Neural cell (in vitro differentiated cells): ENCODE measurements around the gene ANKRD1. TPM values are rescaled to one million over a fixed set of nuclear protein-coding genes. Genes with fewer than 3 reads are reported as not detected.

Experiments used
- H2AFZ ChIP-seq: fragments of 200-600, 300-800 bp; sonication (generic), shearing (Covaris generic); 2 replicates; pipeline ENCODE4 v1.6.0; 2014; ENCODE audit warnings: low read depth, mild to moderate bottlenecking, antibody characterized with exemption, low read length, moderate library complexity
- H3F3A ChIP-seq: fragments of 200-600 bp; shearing (Covaris generic); 2 replicates; pipeline ENCODE4 v1.6.1; 2016; ENCODE audit warnings: mild to moderate bottlenecking, moderate library complexity, mixed read lengths, antibody characterized with exemption, low read length; ENCODE audit not compliant: insufficient read depth, poor library complexity, severe bottlenecking
- H3K27ac ChIP-seq: fragments of 200-600, 300-800 bp; sonication (generic), shearing (Covaris generic); 2 replicates; pipeline ENCODE4 v1.5.1; 2014; ENCODE audit warnings: mild to moderate bottlenecking, low read length, moderate library complexity
- H3K27me3 ChIP-seq: fragments of 300-800, 200-600 bp; sonication (generic), shearing (Covaris generic); 2 replicates; pipeline ENCODE4 v1.6.0; 2014; ENCODE audit warnings: mild to moderate bottlenecking, low read depth, low read length, moderate library complexity; ENCODE audit not compliant: insufficient read depth
- H3K36me3 ChIP-seq: fragments of 300-800, 200-600 bp; sonication (generic), shearing (Covaris generic); 2 replicates; pipeline ENCODE4 v1.5.1; 2014; ENCODE audit warnings: mild to moderate bottlenecking, antibody characterized with exemption, low read length, moderate library complexity; ENCODE audit not compliant: insufficient read depth
- H3K4me2 ChIP-seq: fragments of 300-800, 200-600 bp; sonication (generic), shearing (Covaris generic); 2 replicates; pipeline ENCODE4 v1.6.0; 2014; ENCODE audit warnings: mild to moderate bottlenecking, low read length
- H3K4me3 ChIP-seq: fragments of 300-800, 200-600 bp; sonication (generic), shearing (Covaris generic); 2 replicates; pipeline ENCODE4 v1.5.1; 2014; ENCODE audit warnings: mild to moderate bottlenecking, low read length, moderate library complexity
- H3K79me2 ChIP-seq: fragments of 200-600 bp; shearing (Covaris generic); replicated peaks from 2 replicates; pipeline ENCODE4 v1.6.0; 2014; ENCODE audit warnings: mild to moderate bottlenecking, low read length, moderate library complexity; ENCODE audit not compliant: insufficient read depth
- H3K9ac ChIP-seq: fragments of 300-800, 200-600 bp; sonication (generic), shearing (Covaris generic); 2 replicates; pipeline ENCODE4 v1.6.1; 2016; ENCODE audit warnings: mild to moderate bottlenecking, low read length, mixed read lengths
- H3K9me2 ChIP-seq: fragments of 200-600 bp; shearing (Covaris generic); 2 replicates; pipeline ENCODE4 v1.6.1; 2016; ENCODE audit warnings: mild to moderate bottlenecking, low read length, mixed read lengths; ENCODE audit not compliant: insufficient read depth
- H3K9me3 ChIP-seq: fragments of 200-600, 300-800 bp; sonication (generic), shearing (Covaris generic); 2 replicates; pipeline ENCODE4 v1.6.1; 2016; ENCODE audit warnings: mild to moderate bottlenecking, mixed run types, low read length, moderate library complexity, mixed read lengths
- H4K20me1 ChIP-seq: fragments of 200-600 bp; shearing (Covaris generic); 2 replicates; pipeline ENCODE4 v1.6.1; 2016; ENCODE audit warnings: mild to moderate bottlenecking, mixed run types; ENCODE audit not compliant: insufficient read depth
- CTCF ChIP-seq: fragments of 450-650 bp; IDR thresholded peaks from 2 replicates; pipeline ENCODE4 v1.5.1; 2014; ENCODE audit warnings: antibody characterized with exemption, mild to moderate bottlenecking, moderate library complexity; ENCODE audit not compliant: poor library complexity, severe bottlenecking
- EP300 ChIP-seq: fragments of 450-650 bp; conservative IDR thresholded peaks from 2 replicates; pipeline ENCODE4 v1.6.1; 2014; ENCODE audit warnings: antibody characterized with exemption, mild to moderate bottlenecking, moderate library complexity; ENCODE audit not compliant: poor library complexity, severe bottlenecking
- EZH2 ChIP-seq: fragments of 200-600, 300-800 bp; shearing (Covaris generic), sonication (generic); IDR thresholded peaks from 2 replicates; pipeline ENCODE4 v1.6.1; 2014; ENCODE audit warnings: antibody characterized with exemption, low read length, borderline replicate concordance, mild to moderate bottlenecking; ENCODE audit not compliant: insufficient read depth, poor library complexity, severe bottlenecking
- MXI1 ChIP-seq: fragments of 450-650 bp; conservative IDR thresholded peaks from 2 replicates; pipeline ENCODE4 v1.6.1; 2014; ENCODE audit warnings: antibody characterized with exemption, mild to moderate bottlenecking; ENCODE audit not compliant: poor library complexity, severe bottlenecking
- POLR2AphosphoS5 ChIP-seq: IDR thresholded peaks from 2 replicates; pipeline ENCODE4 v1.6.1; 2012
- RAD21 ChIP-seq: fragments of 450-650 bp; conservative IDR thresholded peaks from 2 replicates; pipeline ENCODE4 v1.6.1; 2014; ENCODE audit warnings: antibody characterized with exemption, mild to moderate bottlenecking, moderate library complexity
- REST ChIP-seq: IDR thresholded peaks from 2 replicates; pipeline ENCODE4 v1.6.1; 2012; ENCODE audit warnings: borderline replicate concordance
- SMC3 ChIP-seq: fragments of 450-650 bp; conservative IDR thresholded peaks from 2 replicates; pipeline ENCODE4 v1.6.1; 2014; ENCODE audit warnings: antibody characterized with exemption, mild to moderate bottlenecking, moderate library complexity; ENCODE audit not compliant: poor library complexity
- TAF1 ChIP-seq: IDR thresholded peaks from 2 replicates; pipeline ENCODE4 v1.6.1; 2012; ENCODE audit warnings: low read depth
- polyA plus RNA-seq: library from polyadenylated mRNA; depleted of rRNA; stranded (reverse); fragments of >200 nt; gene quantifications from 2 replicates; pipeline ENCODE4 v1.2.3, GENCODE V29; 2014

Gene ANKRD1
- polyA plus RNA-seq, 1 donor from 2014 or later: not detected

- Histone ChIP-seq H3K4me3 (no peak overlapping the region), H3K9ac (no peak overlapping the region), H3K4me2 (no peak overlapping the region), H3K36me3 (no peaks in the 10 kb centered on the region), H2AFZ (no peak overlapping the region), H3K27me3 (no peaks in the 10 kb centered on the region), H3K9me2 (no peaks in the 10 kb centered on the region), H3K9me3 (no peaks in the 10 kb centered on the region), H3K79me2 (no peaks in the 10 kb centered on the region), H3F3A (no peaks in the 10 kb centered on the region), H4K20me1 (no peaks in the 10 kb centered on the region), H3K27ac (no peak overlapping the region)
- TF ChIP-seq EZH2: no peak
- no peak for TF ChIP-seq RAD21
- no peak for TF ChIP-seq POLR2AphosphoS5
- no peak for TF ChIP-seq TAF1
- no peak for TF ChIP-seq MXI1
- TF ChIP-seq REST: no peak
- TF ChIP-seq CTCF: no peak
- TF ChIP-seq EP300: no peak
- no peak for TF ChIP-seq SMC3
Observed at GRCh38 chr10:90958781-90959180, 37.9 kb upstream of the ANKRD1 start.

GRCh38 chr10:90947030-90947960 is 26.4 kb upstream of the ANKRD1 start:
- H3K79me2 ChIP-seq: no peaks in the 10 kb centered on the region
- no peak overlapping the region for H3K4me3 ChIP-seq
- no peak overlapping the region for H3K4me2 ChIP-seq
- no peaks in the 10 kb centered on the region for H3K36me3 ChIP-seq
- H4K20me1 ChIP-seq: no peaks in the 10 kb centered on the region
- H3F3A ChIP-seq: no peaks in the 10 kb centered on the region
- no peaks in the 10 kb centered on the region for H3K27me3 ChIP-seq
- H3K9me2 ChIP-seq: no peaks in the 10 kb centered on the region
- no peak overlapping the region for H3K27ac ChIP-seq
- H2AFZ ChIP-seq: no peak overlapping the region
- TF ChIP-seq REST: no peak
- no peak for TF ChIP-seq CTCF
- TF ChIP-seq POLR2AphosphoS5: no peak
- no peak for TF ChIP-seq EP300
- TF ChIP-seq TAF1: no peak
- TF ChIP-seq SMC3: no peak
- no peak for TF ChIP-seq MXI1
- no peak for TF ChIP-seq RAD21
- TF ChIP-seq EZH2: no peak
- no peaks in the 10 kb centered on the region for H3K9me3 ChIP-seq
- H3K9ac ChIP-seq: no peak overlapping the region
